GM18870 (cell line): Measurements from ENCODE around the gene STMP1.
"Not testable (repeated sequence)": the region's sequence is repeated elsewhere in the genome, so short reads cannot be mapped to it uniquely, and the experiment has no call there.

Source experiments
- ATAC-seq: cut with Tn5 transposase; IDR thresholded peaks from one replicate; pipeline ENCODE4 v1.9.1; 2021; ENCODE audit warnings: moderate library complexity; ENCODE audit not compliant: unreplicated experiment

The STMP1 gene

GRCh38 chr7:135664046-135664589 is 1.8 kb downstream of the STMP1 start:
- ATAC-seq = no peak

- ATAC-seq = no peak
Observed at GRCh38 chr7:135665042-135665441, 2.7 kb downstream of the STMP1 start.

- no peak for ATAC-seq
Observed at GRCh38 chr7:135666156-135666555, 3.8 kb downstream of the STMP1 start.

GRCh38 chr7:135666846-135667245 is 4.5 kb downstream of the STMP1 start:
- ATAC-seq = no peak

GRCh38 chr7:135667626-135668025 is 5.3 kb downstream of the STMP1 start:
- not testable (repeated sequence) for ATAC-seq

- ATAC-seq = not testable (repeated sequence)
Observed at GRCh38 chr7:135668852-135669395, 6.6 kb downstream of the STMP1 start.

GRCh38 chr7:135669774-135670173 is 7.5 kb downstream of the STMP1 start:
- no peak for ATAC-seq

GRCh38 chr7:135670179-135670578 is 7.9 kb downstream of the STMP1 start:
- ATAC-seq = no peak

- peak; percentile 77 for ATAC-seq
Observed at GRCh38 chr7:135672560-135673359, 10.4 kb downstream of the STMP1 start.

- ATAC-seq = no peak
Observed at GRCh38 chr7:135673360-135673706, 11.0 kb downstream of the STMP1 start.

- no peak for ATAC-seq
Observed at GRCh38 chr7:135678612-135679575, 16.6 kb downstream of the STMP1 start.

- no peak for ATAC-seq
Observed at GRCh38 chr7:135681762-135682161, 19.4 kb downstream of the STMP1 start.

GRCh38 chr7:135682191-135682590 is 19.9 kb downstream of the STMP1 start:
- ATAC-seq = no peak

- ATAC-seq = no peak
Observed at GRCh38 chr7:135683609-135684008, 21.3 kb downstream of the STMP1 start.

- ATAC-seq = no peak
Observed at GRCh38 chr7:135684136-135684535, 21.8 kb downstream of the STMP1 start.

- ATAC-seq = no peak
Observed at GRCh38 chr7:135684699-135685098, 22.4 kb downstream of the STMP1 start.

- no peak for ATAC-seq
Observed at GRCh38 chr7:135685306-135686084, 23.2 kb downstream of the STMP1 start.

- no peak for ATAC-seq
Observed at GRCh38 chr7:135687466-135687865, 25.2 kb downstream of the STMP1 start.

GRCh38 chr7:135690566-135690965 is 28.3 kb downstream of the STMP1 start:
- ATAC-seq = no peak

- ATAC-seq = no peak
Observed at GRCh38 chr7:135692055-135692454, 29.7 kb downstream of the STMP1 start.

GRCh38 chr7:135692606-135693005 is 30.3 kb downstream of the STMP1 start:
- not testable (repeated sequence) for ATAC-seq
